Measurements from ENCODE around the gene MCF2L2. TPM values are rescaled to one million over a fixed set of nuclear protein-coding genes. Genes with fewer than 3 reads are reported as not detected.

MCF2L2 gene
- total and polyA plus RNA-seq, 2 donors (not counting 3 experiments of a cell fraction or from before 2014, with no cell fraction given), result 0.15 to 1.1 TPM

- BruUV-seq (replicated peaks), result no TSS peak
- FAIRE-seq (no peak), DNase-seq (ENCODE audit: low read depth, low spot score) (no peak)
- H2AFZ ChIP-seq (ENCODE audit: low read depth, low read length), result no peak overlapping the region
- H3K4me2 ChIP-seq (ENCODE audit: insufficient read depth, low read length), result no peak overlapping the region
- H3K27ac ChIP-seq (ENCODE audit: insufficient read depth, low read depth, low read length), result no peak overlapping the region
- H3K79me2 ChIP-seq (ENCODE audit: control insufficient read depth, insufficient read depth, low read length), result no peaks in the 10 kb centered on the region
- intact Hi-C loops (cut with micrococcal nuclease) (no loop called here), dilution Hi-C loops (cut with MboI; ENCODE audit: extremely low pct_ligation_motif_present, low sequenced_read_pairs) (no loop called here)
- CTCF ChIA-PET, result interaction anchor here (1.1 to 2.0 kb wide), 2 partner anchors 10 to 140 kb away, joined by 4 to 8 read pairs; partner anchors contain the start of gene B3GNT5
- POLR2A ChIA-PET, result no interaction called here
- H3K4me3 ChIP-seq (replicated peaks in 1 of 3; ENCODE audit: insufficient read depth in 1 of 3, low read depth in 1 of 3, low read length in 3 of 3), result no peak overlapping the region
- peaks cover 12% of the 10 kb centered on the region for H3K4me1 ChIP-seq (ENCODE audit: control insufficient read depth, extremely low read depth, insufficient read depth, low read length)
- H4K20me1 ChIP-seq (replicated peaks; ENCODE audit: control insufficient read depth, extremely low read depth, insufficient read depth, low read length), result no peaks in the 10 kb centered on the region
- H3K9ac ChIP-seq (replicated peaks; ENCODE audit: extremely low read depth, insufficient read depth, low read length), result no peak overlapping the region
- no peaks in the 10 kb centered on the region for H3K9me1 ChIP-seq (replicated peaks; ENCODE audit: control insufficient read depth, extremely low read depth, insufficient read depth, low read length)
- H3K9me3 ChIP-seq (replicated peaks; ENCODE audit: control insufficient read depth, insufficient read depth, low read length), result no peaks in the 10 kb centered on the region
- TF ChIP-seq JUN (IDR thresholded peaks at IDR 0.05; ENCODE audit: borderline replicate concordance, insufficient read depth, insufficient read length, low read depth) (no peak), FOS (IDR thresholded peaks at IDR 0.05; ENCODE audit: borderline replicate concordance, insufficient read depth, low read length) (no peak), MYC (IDR thresholded peaks at IDR 0.05; ENCODE audit: low read depth, low read length) (no peak), CTCF (IDR thresholded peaks at IDR 0.05; ENCODE audit: extremely low read depth in 1 of 2, insufficient read depth in 1 of 2, low read depth in 1 of 2, low read length in 2 of 2) (no peak), POLR2AphosphoS5 (IDR thresholded peaks at IDR 0.05; ENCODE audit: insufficient read depth, low read depth, low read length) (no peak), POLR2A (IDR thresholded peaks at IDR 0.05; ENCODE audit: low read depth, low read length) (no peak), EZH2 (IDR thresholded peaks at IDR 0.05; ENCODE audit: borderline replicate concordance, low read depth, low read length, severe bottlenecking) (no peak), GATA2 (IDR thresholded peaks at IDR 0.05; ENCODE audit: insufficient read depth, insufficient read length, low read depth, low read length) (no peak), MAX (IDR thresholded peaks at IDR 0.05; ENCODE audit: insufficient read depth, insufficient read length) (no peak)
- H3K27me3 ChIP-seq (ENCODE audit: control insufficient read depth in 2 of 2, insufficient read depth in 2 of 2, low read length in 2 of 2), result peaks cover 0 to 1% of the 10 kb centered on the region in 2 experiments
- no peaks in the 10 kb centered on the region for H3K36me3 ChIP-seq (ENCODE audit: control insufficient read depth in 2 of 2, extremely low read depth in 1 of 2, insufficient read depth in 2 of 2, low read length in 2 of 2)
These were observed 186.0 kb downstream of the MCF2L2 start for GRCh38 chr3:183242431-183242830.
